Measurements from ENCODE around the gene IL9. TPM values are rescaled to one million over a fixed set of nuclear protein-coding genes. Genes with fewer than 3 reads are reported as not detected.

The IL9 gene
- total RNA-seq, 1 donor from 2014 or later, result not detected

GRCh38 chr5:135873831-135874230 is 21.8 kb downstream of the IL9 start:
- Mint-ChIP-seq H3K27me3 (ENCODE audit: unreplicated experiment) (peaks cover 28% of the 10 kb centered on the region), H3K27ac (ENCODE audit: unreplicated experiment) (no peak overlapping the region), H3K9me3 (ENCODE audit: unreplicated experiment) (no peaks in the 10 kb centered on the region), H3K36me3 (ENCODE audit: unreplicated experiment) (no peaks in the 10 kb centered on the region), H3K4me1 (ENCODE audit: unreplicated experiment) (no peaks in the 10 kb centered on the region), H3K4me3 (ENCODE audit: unreplicated experiment) (no peak overlapping the region)
- DNase-seq (ENCODE audit: extremely low spot score, unreplicated experiment), result no peak
- no peak for TF ChIP-seq CTCF (IDR thresholded peaks at IDR 0.05)

DNA sequence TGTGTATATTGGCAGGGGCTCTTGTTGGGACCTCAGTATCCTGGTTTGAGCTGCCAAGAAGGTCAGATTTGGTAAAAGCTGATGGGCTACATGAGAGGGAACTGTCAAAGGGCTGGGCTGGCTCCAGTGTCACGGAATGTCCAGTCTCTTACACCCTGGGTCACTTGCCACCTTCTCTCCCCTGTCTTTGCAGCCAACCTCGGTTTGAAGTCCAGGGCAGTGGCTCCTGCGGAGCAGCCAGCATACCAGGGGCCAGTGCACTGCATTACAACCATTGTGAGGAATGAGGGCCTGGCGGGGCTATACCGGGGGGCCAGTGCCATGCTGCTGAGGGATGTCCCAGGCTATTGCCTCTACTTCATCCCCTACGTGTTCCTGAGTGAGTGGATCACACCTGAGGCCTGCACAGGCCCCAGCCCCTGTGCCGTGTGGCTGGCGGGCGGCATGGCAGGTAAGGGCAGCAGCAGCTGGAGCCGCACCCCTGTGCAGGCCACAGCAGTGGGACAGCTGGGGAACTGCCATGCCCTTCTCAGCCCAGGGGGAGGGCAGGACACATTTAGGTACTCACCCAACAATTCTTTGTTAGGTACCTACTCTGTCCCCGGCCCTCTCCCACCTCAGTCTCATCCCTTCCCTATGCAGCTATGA is 24.2 kb downstream of the IL9 start:
- TF ChIP-seq CTCF (IDR thresholded peaks at IDR 0.05), result no peak
- H3K27me3 Mint-ChIP-seq (ENCODE audit: unreplicated experiment), result peaks cover 31% of the 10 kb centered on the region
- H3K36me3 Mint-ChIP-seq (ENCODE audit: unreplicated experiment), result no peaks in the 10 kb centered on the region
- no peak overlapping the region for H3K27ac Mint-ChIP-seq (ENCODE audit: unreplicated experiment)
- H3K4me3 Mint-ChIP-seq (ENCODE audit: unreplicated experiment), result no peak overlapping the region
- no peak for DNase-seq (ENCODE audit: extremely low spot score, unreplicated experiment)
- no peaks in the 10 kb centered on the region for H3K9me3 Mint-ChIP-seq (ENCODE audit: unreplicated experiment)
- H3K4me1 Mint-ChIP-seq (ENCODE audit: unreplicated experiment), result no peaks in the 10 kb centered on the region

GRCh38 chr5:135869935-135870334 is 25.7 kb downstream of the IL9 start:
- no peaks in the 10 kb centered on the region for H3K36me3 Mint-ChIP-seq (ENCODE audit: unreplicated experiment)
- H3K27ac Mint-ChIP-seq (ENCODE audit: unreplicated experiment), result no peak overlapping the region
- peaks cover 21% of the 10 kb centered on the region for H3K27me3 Mint-ChIP-seq (ENCODE audit: unreplicated experiment)
- H3K4me1 Mint-ChIP-seq (ENCODE audit: unreplicated experiment), result no peaks in the 10 kb centered on the region
- TF ChIP-seq CTCF (IDR thresholded peaks at IDR 0.05), result no peak
- H3K4me3 Mint-ChIP-seq (ENCODE audit: unreplicated experiment), result no peak overlapping the region
- no peaks in the 10 kb centered on the region for H3K9me3 Mint-ChIP-seq (ENCODE audit: unreplicated experiment)
- DNase-seq (ENCODE audit: extremely low spot score, unreplicated experiment), result no peak

DNA sequence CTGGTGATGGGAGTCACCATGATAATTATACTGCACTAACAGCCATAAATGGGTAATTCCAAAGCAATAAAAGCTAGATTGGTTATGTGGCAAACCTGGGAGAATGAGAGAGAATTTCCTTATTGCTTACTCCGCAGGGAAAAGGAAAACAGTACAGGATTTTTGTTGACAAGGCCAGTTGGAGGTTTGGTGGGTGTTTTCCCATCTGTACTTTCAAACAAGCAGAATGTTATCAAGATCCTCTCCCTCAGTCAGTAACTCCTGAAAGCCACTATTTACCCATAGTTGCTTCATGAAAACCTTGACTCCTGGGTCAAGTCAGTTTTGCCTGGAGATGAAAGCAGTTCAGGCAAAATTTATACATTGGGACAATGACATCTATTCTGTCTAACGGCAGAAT is 26.4 kb downstream of the IL9 start:
- H3K27me3 Mint-ChIP-seq (ENCODE audit: unreplicated experiment), result peaks cover 15% of the 10 kb centered on the region
- DNase-seq (ENCODE audit: extremely low spot score, unreplicated experiment), result no peak
- no peaks in the 10 kb centered on the region for H3K4me1 Mint-ChIP-seq (ENCODE audit: unreplicated experiment)
- no peaks in the 10 kb centered on the region for H3K36me3 Mint-ChIP-seq (ENCODE audit: unreplicated experiment)
- H3K4me3 Mint-ChIP-seq (ENCODE audit: unreplicated experiment), result no peak overlapping the region
- no peak for TF ChIP-seq CTCF (IDR thresholded peaks at IDR 0.05)
- H3K27ac Mint-ChIP-seq (ENCODE audit: unreplicated experiment), result no peak overlapping the region
- no peaks in the 10 kb centered on the region for H3K9me3 Mint-ChIP-seq (ENCODE audit: unreplicated experiment)

- Mint-ChIP-seq H3K4me3 (ENCODE audit: unreplicated experiment) (no peak overlapping the region), H3K27me3 (ENCODE audit: unreplicated experiment) (peaks cover 17% of the 10 kb centered on the region), H3K27ac (ENCODE audit: unreplicated experiment) (no peak overlapping the region), H3K36me3 (ENCODE audit: unreplicated experiment) (no peaks in the 10 kb centered on the region), H3K9me3 (ENCODE audit: unreplicated experiment) (no peaks in the 10 kb centered on the region), H3K4me1 (ENCODE audit: unreplicated experiment) (no peaks in the 10 kb centered on the region)
- TF ChIP-seq CTCF (IDR thresholded peaks at IDR 0.05), result no peak
- DNase-seq (ENCODE audit: extremely low spot score, unreplicated experiment), result no peak
These were observed 27.0 kb downstream of the IL9 start for GRCh38 chr5:135868681-135869080.
